Smooth muscle cell of the brain vasculature (primary cell): ENCODE measurements around the gene RBM28.
"Not testable (repeated sequence)": the region's sequence is repeated elsewhere in the genome, so short reads cannot be mapped to it uniquely, and the experiment has no call there.

Experiments used
- DNase-seq: peaks from one replicate; pipeline ENCODE4 v3.0.0-alpha.2; 2012; ENCODE audit warnings: low read depth, low spot score

The RBM28 gene

DNA sequence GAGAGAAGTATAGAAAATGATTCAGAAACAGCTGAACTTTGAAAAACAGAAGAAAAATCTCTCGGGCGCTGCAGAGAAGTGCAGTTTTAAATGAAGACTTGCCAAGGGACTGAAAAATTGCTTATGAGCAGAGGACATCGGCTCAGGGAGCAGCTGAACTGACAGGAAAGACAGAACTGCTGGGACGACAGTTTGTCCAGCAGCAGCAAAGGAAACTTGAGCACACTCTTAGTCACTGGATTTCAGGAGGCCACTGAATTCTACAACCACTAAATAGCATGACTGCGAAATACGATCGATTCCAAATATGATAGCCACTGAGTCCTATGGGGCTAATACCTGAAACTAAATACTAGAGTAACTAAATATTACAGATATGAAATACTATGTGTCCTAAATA lies 59.6 kb downstream of the RBM28 start:
- DNase-seq, result no peak

DNA sequence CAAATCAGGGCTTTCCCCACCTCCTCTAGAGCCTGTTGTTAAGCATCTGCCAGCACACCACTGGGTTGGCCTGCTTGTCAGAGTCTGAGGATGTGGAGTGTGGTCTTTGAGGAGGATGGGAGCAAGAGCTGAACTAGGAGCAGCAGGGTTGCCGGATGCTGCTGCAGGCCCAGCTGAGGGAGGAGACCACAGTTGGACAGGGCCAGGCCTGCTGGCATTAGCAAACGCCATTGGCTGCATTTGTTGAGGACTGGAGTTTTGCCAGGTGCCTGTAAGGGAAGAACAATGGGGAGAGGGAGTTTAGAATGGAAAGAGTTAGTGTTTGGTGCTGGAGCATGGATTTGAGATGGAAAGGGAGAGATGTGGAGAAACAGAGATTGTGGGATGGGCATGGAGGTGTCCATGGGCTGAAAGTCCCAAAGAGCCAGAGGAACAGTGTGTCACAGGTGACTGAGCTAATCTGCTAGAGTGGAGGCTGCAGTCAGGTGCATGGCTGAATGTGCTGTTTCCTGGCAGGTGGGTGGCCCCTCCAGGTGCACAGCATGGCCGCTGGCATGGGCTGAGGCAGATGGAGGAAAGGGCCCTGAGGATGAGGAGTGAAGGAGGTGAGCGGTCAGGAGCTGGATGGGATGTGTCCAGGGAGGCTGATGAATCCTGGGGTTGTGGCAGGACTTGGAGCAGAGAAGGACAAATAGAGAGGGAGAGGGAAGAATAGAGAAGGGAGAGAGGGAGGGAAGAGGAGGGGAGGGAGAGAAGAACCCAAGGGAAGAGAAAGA lies 61.9 kb downstream of the RBM28 start:
- DNase-seq, result no peak

DNA sequence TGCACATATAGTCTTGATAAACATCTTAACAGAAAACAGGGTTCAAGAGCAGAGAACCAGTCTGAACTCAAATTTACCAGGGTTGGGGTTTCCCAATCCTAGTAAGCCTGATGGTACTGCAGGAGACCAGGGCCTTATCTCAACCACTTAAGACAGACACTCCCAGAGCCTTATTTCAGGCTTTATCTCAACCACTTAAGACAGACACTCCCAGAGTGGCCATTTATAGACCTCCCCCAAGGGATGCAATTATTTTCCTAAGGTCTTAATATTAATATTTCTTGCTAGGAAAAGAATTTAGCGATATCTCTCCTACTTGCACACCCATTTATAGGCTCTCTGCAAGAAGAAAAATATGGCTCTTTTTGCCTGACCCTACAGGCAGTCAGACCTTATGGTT lies 63.3 kb downstream of the RBM28 start:
- DNase-seq, result not testable (repeated sequence)

DNA sequence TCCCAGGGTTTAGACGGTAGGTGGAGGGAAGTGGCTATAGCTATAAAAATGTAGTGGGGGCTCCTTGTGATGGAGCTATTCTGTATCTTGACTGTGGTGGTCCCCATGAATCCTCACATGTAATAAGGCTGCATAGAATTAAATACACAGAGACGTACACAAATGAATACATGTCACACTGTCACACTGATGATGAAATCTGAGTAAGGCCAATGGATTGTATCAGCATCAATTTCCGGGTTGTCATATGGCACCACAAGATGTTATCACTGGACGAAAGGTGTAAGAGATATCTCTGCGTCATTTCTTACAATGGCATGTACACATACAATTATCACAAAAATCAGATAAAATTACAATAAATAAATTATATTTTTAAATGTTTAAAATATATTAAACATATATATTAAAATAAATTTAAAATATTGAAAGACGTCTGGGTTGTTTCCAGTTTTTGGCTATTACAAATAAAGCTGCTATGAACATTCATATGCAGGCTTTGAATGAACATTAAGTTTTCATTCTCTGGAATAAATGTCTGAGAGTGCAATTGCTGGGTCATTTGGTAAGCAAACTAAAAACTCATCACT lies 64.5 kb downstream of the RBM28 start:
- no peak for DNase-seq

DNA sequence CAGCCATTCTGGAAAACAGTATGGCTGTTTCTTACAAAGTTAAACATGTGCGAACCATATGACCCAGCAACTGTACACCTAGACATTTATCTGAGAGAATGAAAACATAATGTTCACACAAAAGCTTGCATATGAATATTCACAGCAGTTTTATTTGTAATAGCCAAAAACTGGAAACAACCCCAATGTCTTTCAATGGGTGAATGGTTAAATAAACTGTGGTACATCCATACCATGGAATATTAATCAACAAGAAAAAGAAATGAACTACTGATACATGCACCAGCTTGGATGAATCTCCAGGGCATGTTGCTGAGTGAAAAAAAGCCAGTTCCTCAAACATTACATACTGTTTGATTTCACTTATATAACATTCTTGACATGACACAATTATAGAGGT lies 65.3 kb downstream of the RBM28 start:
- DNase-seq, result no peak

DNA sequence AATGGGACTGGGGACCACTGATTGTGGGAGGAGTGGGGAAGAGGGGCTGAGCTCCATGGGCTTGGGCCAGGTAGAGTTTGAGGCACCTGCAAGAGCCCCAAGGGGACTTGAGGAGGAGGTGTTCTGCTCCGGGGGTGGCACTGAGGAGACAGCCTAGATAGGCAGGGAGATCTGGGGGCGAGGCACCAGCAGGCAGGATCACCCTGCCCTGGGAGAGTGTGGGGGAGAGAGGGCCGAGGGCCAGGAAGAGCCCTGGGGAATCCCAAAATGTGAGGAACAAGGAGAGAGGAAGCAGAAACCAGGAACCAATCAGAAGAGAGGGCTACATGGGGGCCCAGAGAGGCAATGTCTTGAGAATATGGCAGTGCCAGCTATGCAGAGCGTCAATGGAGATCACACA lies 68.0 kb downstream of the RBM28 start:
- no peak for DNase-seq

DNA sequence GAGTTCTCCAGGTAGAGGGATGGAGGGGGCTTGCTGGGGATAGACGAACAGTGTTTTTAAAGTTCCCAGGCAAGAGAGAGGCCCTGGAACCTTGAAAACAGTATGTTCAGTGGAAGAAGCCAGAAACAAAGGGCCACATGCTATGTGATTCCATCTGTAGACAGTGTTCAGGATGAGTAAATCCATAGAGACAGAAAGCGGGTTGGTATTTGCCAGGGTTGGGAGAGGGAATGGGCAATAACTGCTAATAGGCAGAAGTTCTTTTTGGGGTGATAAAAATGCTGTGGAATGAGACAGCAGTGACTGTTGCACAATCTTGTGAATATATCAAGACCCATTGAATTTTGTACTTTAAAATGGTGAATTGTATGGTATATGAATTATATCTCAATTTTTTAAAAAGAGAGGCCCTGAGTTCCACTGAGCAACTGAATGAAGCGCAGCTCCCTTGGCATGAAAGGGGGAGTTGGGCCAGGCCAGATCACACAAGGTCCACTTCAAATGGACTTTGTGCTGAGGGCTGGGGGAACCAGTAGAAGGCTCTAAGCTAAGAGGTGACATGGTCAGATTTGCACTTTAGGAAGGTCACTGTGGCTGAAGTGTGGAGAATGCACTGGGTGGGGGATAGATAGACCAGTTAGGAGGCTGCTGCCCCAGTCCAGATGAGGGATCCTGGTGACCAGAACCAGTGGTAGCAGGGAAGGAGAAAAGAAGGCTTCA lies 68.7 kb downstream of the RBM28 start:
- DNase-seq, result no peak

DNA sequence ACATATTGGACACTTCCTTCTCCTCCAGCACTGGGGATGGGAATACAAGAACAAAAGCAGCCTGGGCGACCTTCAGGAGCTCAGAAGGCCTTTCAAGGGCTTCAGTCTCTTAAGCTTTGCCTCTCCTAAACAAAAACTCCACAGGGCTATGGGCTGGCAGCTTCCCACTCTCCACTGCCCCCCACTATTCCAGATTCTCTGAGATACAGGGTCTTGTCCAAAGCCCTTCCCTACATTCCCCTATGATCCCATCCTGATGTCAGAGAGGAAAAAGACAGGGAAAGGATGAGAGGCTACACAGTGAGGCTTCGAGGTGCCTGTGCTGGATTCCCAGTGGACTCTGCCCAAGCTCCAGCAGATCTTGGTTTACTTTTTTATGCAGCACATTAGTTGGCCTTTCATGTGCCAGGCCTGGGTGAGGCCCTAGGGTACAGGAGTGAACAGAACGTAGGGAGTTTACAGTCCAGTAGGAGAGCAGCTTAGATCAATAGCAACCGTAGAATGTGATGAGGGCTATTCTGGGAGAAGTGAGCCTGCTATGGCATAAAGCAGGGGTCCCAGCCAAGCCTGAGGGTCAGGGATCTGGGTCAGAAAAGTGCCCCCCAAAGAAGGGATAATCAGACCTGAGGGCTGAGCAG lies 69.3 kb downstream of the RBM28 start:
- no peak for DNase-seq

DNA sequence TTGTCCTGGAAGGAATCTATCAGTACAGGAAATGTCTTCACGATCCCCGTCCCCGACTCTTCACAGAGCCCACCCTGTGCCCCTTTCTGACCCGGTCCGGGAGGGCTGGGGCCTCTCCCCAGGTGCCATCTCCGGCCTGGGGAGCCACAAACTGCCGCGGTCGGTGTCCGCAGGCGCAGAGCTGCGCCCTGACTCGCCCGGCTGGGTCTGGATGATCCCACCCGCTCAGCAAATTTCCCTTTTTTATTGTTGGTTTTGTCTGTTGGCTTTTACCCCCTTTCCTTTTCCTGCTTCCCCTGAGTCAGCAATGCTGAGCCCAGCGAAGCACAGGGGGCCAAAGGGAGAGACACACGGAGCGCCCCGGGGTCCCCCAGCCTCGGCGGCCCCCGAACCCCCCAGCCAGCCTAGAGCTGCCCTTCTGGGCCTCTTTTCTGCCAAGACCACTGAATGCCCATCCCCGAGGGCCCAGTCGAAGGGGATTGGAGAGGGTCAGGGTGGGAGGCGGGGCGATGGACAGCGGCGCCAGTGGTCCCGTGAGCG lies 71.7 kb downstream of the RBM28 start:
- no peak for DNase-seq

DNA sequence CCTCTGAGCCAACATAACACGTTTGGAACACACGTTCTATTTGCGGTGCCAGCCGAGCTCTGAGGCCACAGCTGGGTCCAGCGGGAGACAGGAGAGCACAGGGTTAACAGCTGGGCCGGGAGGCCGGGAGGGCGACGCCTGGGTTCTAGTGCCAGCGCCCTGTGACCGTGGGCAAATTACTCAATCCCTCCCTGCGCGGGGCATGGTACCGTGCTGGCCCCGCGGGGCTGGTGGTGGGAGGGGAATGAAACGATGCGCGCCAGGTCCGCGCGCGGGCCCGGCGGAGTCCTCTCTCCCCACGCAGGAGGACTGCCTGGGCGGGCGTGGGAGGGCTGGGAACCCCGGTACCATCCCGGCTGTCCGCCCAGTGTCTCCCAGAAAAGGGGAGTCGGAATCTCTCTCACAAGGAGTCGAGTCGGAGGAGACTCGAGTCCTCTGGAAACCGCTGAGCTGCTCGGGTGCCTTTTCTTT lies 72.2 kb downstream of the RBM28 start:
- DNase-seq, result no peak

DNA sequence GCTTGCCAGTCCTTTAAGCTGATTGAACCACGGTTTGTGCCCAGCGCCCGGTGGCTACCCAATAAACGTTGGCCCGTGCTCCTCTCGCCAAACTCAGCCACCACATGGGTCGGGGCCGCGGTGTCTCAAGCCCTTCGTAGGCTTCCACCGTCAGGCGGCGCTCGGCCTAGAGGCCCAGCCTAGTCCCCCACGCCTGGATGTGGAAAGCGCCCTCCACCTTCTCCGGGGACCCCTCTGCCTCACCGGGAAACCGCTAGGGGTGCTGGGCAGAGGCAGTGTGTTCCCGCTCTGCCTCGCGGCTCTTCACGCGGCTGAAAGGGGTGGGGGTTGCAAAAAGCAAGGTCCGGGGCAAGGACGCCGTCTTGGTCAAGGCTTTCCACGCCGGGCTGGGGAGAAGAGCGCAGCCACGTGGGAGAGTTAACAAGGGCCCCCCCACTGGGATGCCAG lies 72.9 kb downstream of the RBM28 start:
- no peak for DNase-seq

DNA sequence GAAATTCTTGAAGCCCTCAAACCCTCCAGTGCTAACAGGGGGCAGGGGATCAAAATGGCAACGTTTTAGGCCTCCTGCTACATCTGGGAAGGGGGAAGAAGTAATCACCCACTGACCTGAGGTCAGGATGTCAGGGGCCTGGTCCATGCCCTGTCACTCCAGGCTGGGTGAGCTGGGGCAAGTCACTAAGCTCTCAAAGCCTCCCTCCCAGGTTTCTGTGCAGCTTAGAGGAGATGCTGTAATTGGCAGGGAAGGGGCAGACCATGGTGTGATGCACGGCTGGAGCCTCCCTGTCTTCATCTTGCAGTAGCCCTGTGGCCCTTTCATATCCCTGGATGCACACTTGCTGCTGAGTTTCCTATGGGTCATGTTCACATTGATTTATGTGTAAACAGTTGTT lies 75.5 kb downstream of the RBM28 start:
- no peak for DNase-seq

DNA sequence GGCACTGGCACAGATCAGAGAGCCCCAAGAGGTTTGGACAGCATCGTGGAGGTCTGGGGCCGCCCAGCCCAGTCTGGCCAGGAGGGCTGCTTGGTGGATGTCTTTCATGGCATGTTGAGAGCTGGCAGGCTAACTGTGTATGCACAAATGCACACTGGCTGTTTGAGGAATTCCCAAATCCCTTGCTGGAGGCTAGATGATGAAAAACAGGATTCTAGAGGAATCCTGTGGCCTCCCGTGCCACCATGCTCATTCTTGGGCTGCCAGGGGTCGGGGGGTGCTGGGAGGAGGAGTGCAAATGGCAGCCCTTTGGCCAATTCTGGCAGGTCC lies 76.1 kb downstream of the RBM28 start:
- no peak for DNase-seq

DNA sequence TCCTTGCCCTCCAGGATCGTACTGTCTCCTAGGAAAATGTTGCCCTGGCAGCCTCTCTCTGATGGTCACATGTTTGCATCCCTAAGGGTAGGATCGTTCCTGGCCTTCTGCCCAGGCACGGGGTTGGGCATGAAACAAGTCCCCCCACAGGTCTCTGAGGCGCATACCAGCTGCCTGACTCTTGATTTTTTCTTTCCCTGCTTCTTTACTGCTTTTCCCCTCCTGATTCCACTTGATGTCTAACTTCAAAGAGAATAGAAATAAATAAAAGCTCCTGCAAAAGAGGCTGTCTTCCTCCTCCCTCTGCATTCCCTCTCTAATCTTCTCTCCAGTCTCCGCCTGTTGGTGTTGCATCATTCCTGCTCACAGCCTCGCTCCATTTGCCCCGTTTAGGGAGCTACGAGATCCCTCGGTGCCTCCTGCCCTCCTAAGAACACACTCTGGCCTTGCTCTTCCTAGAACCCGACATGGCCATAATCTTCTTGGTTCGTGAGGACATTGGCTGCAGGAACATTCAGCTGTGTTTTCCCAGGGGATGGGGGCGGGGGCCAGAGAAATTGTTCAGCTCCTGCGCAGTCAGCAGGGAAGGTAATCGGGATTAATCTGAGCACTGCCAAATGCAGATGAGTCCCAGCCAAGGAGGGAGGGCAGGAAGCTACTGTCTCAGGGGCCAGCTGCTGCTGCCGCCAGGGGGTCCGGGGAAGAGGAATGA lies 76.7 kb downstream of the RBM28 start:
- peak; percentile 12 for DNase-seq

DNA sequence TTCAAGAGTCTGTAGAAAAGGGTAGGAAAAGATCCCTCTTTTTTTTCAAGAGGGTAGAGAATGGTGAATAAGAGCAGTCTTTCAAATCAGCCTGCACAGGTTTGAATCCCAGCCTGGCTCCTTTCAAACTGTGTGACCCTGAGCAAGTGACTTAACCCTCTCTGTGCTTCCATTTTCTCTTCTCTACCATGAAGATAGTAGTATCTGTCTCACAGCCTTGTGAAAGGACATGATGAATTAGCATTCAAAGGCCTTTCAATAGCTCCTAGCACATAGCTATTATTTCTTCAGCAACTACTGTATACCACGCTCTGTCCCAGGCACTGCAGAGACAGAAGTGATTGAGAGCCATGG lies 77.2 kb downstream of the RBM28 start:
- DNase-seq, result no peak

DNA sequence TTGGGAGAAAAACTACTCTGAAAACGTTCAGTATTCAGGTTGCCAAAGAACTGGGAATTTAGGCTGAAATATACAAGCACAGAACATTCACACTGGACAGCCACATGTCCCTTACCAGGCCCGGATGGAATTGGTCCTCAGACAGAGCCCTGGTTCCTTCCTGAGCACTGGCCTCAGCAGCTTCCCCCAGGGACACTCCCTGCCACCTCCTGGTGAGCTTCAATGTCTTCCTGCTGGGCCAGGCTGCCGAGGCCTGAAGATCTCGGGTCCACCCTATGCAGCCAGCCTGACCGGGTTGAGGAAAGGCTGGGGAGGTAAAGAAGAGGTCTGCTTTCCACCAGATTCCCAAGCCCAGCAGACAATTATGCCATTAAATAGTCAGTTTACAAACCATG lies 77.8 kb downstream of the RBM28 start:
- no peak for DNase-seq

DNA sequence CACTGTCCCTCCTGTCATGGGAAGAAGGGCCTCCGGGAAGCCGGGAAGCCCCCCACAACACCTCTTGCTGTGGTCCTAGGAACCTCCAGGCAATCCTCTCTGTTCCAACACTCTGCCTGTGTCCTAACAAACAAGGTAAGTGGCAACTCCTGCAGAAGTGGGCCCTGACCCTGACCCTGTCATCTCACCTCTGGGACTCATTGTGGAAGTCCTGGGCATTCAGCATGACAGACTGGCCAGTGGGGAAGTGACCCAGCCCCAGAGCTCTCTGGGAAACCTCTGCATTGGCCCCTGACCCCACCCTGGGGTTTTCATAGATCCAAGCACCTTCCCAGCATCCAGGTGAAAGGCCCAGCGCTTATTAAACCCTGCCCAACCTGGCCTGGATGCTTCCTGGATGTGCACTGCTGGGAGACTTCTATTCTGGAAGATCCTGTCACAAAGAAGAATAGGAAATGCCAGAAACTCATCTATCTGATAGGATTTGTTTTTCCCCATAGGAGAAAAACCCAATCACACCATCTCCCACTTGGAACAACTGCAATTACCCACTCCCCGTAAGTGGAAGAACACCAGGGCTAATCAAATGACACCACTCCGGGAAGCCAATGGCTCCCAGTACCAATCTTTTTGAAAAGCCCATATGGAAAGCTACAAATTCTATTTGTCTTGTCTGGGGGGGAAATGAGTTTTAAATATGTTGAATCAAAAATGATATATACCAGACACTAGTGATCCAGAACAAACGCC lies 78.4 kb downstream of the RBM28 start:
- DNase-seq, result no peak

DNA sequence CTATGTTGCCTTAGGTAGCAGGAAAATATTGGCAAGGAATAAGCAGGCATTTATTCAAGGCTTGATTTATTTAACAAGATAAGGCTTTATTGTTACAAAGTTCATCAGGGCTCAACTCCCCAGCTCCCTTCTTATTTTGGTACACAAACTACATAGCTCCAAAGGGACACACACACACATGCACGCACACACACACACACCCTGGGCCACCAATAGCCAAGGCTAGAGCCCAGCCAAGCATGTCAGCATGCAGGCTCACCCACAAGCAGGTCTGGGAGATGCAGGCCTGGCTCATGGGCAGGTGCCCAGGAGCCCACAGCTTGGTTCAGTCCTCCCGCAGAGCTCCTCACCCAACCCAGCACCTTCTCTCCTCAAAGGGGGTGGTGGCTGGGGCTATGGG lies 79.2 kb downstream of the RBM28 start:
- DNase-seq, result no peak

DNA sequence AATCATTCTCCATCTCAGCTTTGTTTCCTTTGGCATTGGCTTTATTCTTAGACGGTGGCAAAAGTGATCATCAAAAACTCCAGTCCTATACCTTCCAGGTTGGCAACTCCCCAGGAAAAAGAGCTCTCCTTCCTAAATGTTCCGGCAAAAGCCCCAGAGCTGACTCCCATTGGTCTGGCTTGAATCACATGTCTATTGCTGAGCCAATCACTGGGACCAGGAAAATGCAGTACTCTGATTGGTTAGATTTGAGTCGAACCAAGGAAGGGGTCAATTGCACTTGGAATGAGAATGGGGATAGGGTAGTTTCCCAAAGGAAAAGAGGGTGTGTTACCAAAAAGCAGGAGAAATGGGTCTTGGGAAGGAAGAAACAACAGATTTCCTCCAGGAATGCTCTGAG lies 80.3 kb downstream of the RBM28 start:
- DNase-seq, result no peak

DNA sequence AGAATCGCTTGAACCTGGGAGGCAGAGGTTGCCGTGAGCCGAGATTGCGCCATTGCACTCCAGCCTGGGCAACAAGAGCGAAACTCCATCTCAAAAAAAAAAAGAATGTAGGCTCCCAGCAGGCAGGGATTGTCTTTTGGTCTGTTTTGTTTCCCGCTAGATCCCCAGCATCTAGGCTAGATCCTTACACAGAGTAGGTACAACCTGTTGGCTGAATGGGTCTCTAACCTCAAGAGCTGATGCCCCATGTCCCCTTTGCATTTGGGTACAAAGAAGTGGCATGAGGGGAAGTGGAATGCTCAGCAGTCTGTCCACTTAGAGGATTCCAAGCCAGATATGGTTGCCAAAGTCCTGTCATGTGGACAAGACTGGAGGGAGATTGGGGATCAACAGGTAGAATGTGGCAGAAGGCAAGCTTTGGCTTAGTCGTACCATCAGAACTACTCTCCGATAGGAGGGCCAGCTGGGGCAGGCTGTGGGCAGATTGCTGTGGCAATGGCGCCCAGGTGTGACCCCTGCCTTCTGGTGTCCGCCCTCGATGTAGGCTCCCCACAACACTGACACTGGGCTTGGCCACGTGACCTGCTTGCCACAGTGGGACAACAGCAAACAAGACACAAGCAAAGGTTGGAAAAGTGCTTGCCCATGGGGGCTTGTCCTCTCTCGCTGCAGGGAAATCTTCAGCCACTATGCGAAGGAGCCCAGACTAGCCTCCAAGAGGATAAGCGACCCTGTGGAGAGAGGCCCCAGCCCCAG lies 81.3 kb downstream of the RBM28 start:
- no peak for DNase-seq
